Activated naive CD4-positive, alpha-beta T cell treated with anti-CD3 and anti-CD28 coated beads, Interleukin-2, amount 50 U/mL, for 24 hours (primary cell): ENCODE results near the gene CCDC83.
"Not testable (repeated sequence)": the region's sequence is repeated elsewhere in the genome, so short reads cannot be mapped to it uniquely, and the experiment has no call there.

Experiments
- H3K27ac Mint-ChIP-seq: one replicate; pipeline ENCODE4 v1.8.0; 2021; ENCODE audit warnings: mild to moderate bottlenecking, mixed read lengths
- H3K27me3 Mint-ChIP-seq: one replicate; pipeline ENCODE4 v1.8.0; 2021; ENCODE audit warnings: mixed read lengths
- H3K36me3 Mint-ChIP-seq: one replicate; pipeline ENCODE4 v1.8.0; 2021; ENCODE audit warnings: mixed read lengths
- H3K4me1 Mint-ChIP-seq: one replicate; pipeline ENCODE4 v1.8.0; 2021; ENCODE audit warnings: mixed read lengths
- H3K4me3 Mint-ChIP-seq: one replicate; pipeline ENCODE4 v1.8.0; 2021; ENCODE audit warnings: mild to moderate bottlenecking, mixed read lengths
- H3K9me3 Mint-ChIP-seq: one replicate; pipeline ENCODE4 v1.8.0; 2021; ENCODE audit warnings: mixed read lengths

Gene CCDC83

GRCh38 chr11:85826116-85826855 is 28.9 kb upstream of the CCDC83 start:
- H3K9me3 Mint-ChIP-seq = no peaks in the 10 kb centered on the region
- H3K27me3 Mint-ChIP-seq = no peaks in the 10 kb centered on the region
- peak overlapping the region; percentile 12 for H3K4me3 Mint-ChIP-seq
- H3K27ac Mint-ChIP-seq = no peak overlapping the region
- peaks cover 73% of the 10 kb centered on the region for H3K4me1 Mint-ChIP-seq
- peaks cover 2% of the 10 kb centered on the region for H3K36me3 Mint-ChIP-seq

- H3K9me3 Mint-ChIP-seq = no peaks in the 10 kb centered on the region
- peak overlapping the region; percentile 77 for H3K4me3 Mint-ChIP-seq
- H3K27ac Mint-ChIP-seq = peak overlapping the region; percentile 91
- peaks cover 59% of the 10 kb centered on the region for H3K4me1 Mint-ChIP-seq
- H3K36me3 Mint-ChIP-seq = peaks cover 2% of the 10 kb centered on the region
- H3K27me3 Mint-ChIP-seq = no peaks in the 10 kb centered on the region
Measured at GRCh38 chr11:85827748-85828639, 27.2 kb upstream of the CCDC83 start.

- Mint-ChIP-seq H3K9me3 (no peaks in the 10 kb centered on the region), H3K36me3 (peaks cover 2% of the 10 kb centered on the region), H3K27ac (peak overlapping the region; percentile 20), H3K27me3 (no peaks in the 10 kb centered on the region), H3K4me1 (peaks cover 53% of the 10 kb centered on the region), H3K4me3 (no peak overlapping the region)
Measured at GRCh38 chr11:85828640-85828978, 26.6 kb upstream of the CCDC83 start.

- Mint-ChIP-seq H3K27me3 (no peaks in the 10 kb centered on the region), H3K9me3 (no peaks in the 10 kb centered on the region), H3K4me3 (no peak overlapping the region), H3K4me1 (peaks cover 48% of the 10 kb centered on the region), H3K27ac (peak overlapping the region; percentile 51), H3K36me3 (peaks cover 2% of the 10 kb centered on the region)
Measured at GRCh38 chr11:85829172-85829571, 26.0 kb upstream of the CCDC83 start.

- Mint-ChIP-seq H3K36me3 (peaks cover 2% of the 10 kb centered on the region), H3K27ac (no peak overlapping the region), H3K4me1 (peaks cover 30% of the 10 kb centered on the region), H3K9me3 (no peaks in the 10 kb centered on the region), H3K4me3 (no peak overlapping the region), H3K27me3 (no peaks in the 10 kb centered on the region)
Measured at GRCh38 chr11:85831050-85831449, 24.1 kb upstream of the CCDC83 start.

- H3K4me3 Mint-ChIP-seq = no peak overlapping the region
- H3K27me3 Mint-ChIP-seq = no peaks in the 10 kb centered on the region
- no peak overlapping the region for H3K27ac Mint-ChIP-seq
- no peaks in the 10 kb centered on the region for H3K36me3 Mint-ChIP-seq
- no peaks in the 10 kb centered on the region for H3K4me1 Mint-ChIP-seq
- H3K9me3 Mint-ChIP-seq = no peaks in the 10 kb centered on the region
Measured at GRCh38 chr11:85835263-85835662, 19.9 kb upstream of the CCDC83 start.

- Mint-ChIP-seq H3K4me1 (no peaks in the 10 kb centered on the region), H3K36me3 (no peaks in the 10 kb centered on the region), H3K27me3 (no peaks in the 10 kb centered on the region), H3K4me3 (no peak overlapping the region), H3K9me3 (no peaks in the 10 kb centered on the region), H3K27ac (no peak overlapping the region)
Measured at GRCh38 chr11:85835729-85836128, 19.5 kb upstream of the CCDC83 start.

- not testable (repeated sequence) for H3K36me3 Mint-ChIP-seq, H3K4me1 Mint-ChIP-seq, H3K9me3 Mint-ChIP-seq, H3K27ac Mint-ChIP-seq, H3K27me3 Mint-ChIP-seq, H3K4me3 Mint-ChIP-seq
Measured at GRCh38 chr11:85840932-85841331, 14.3 kb upstream of the CCDC83 start.

- no peak overlapping the region for H3K4me3 Mint-ChIP-seq
- no peaks in the 10 kb centered on the region for H3K36me3 Mint-ChIP-seq
- H3K27me3 Mint-ChIP-seq = no peaks in the 10 kb centered on the region
- H3K27ac Mint-ChIP-seq = no peak overlapping the region
- H3K9me3 Mint-ChIP-seq = no peaks in the 10 kb centered on the region
- H3K4me1 Mint-ChIP-seq = no peaks in the 10 kb centered on the region
Measured at GRCh38 chr11:85843929-85844328, 11.3 kb upstream of the CCDC83 start.

- Mint-ChIP-seq H3K27ac (no peak overlapping the region), H3K27me3 (no peaks in the 10 kb centered on the region), H3K36me3 (no peaks in the 10 kb centered on the region), H3K4me3 (no peak overlapping the region), H3K4me1 (no peaks in the 10 kb centered on the region), H3K9me3 (no peaks in the 10 kb centered on the region)
Measured at GRCh38 chr11:85844439-85845123, 10.6 kb upstream of the CCDC83 start.

GRCh38 chr11:85845124-85845631 is 10.0 kb upstream of the CCDC83 start:
- Mint-ChIP-seq H3K27me3 (no peaks in the 10 kb centered on the region), H3K27ac (no peak overlapping the region), H3K36me3 (no peaks in the 10 kb centered on the region), H3K4me1 (no peaks in the 10 kb centered on the region), H3K4me3 (no peak overlapping the region), H3K9me3 (no peaks in the 10 kb centered on the region)

- Mint-ChIP-seq H3K27ac (no peak overlapping the region), H3K4me1 (no peaks in the 10 kb centered on the region), H3K4me3 (no peak overlapping the region), H3K27me3 (no peaks in the 10 kb centered on the region), H3K36me3 (no peaks in the 10 kb centered on the region), H3K9me3 (no peaks in the 10 kb centered on the region)
Measured at GRCh38 chr11:85847436-85847835, 7.7 kb upstream of the CCDC83 start.

GRCh38 chr11:85848006-85848405 is 7.2 kb upstream of the CCDC83 start:
- H3K27me3 Mint-ChIP-seq = no peaks in the 10 kb centered on the region
- H3K9me3 Mint-ChIP-seq = no peaks in the 10 kb centered on the region
- H3K4me3 Mint-ChIP-seq = no peak overlapping the region
- no peaks in the 10 kb centered on the region for H3K4me1 Mint-ChIP-seq
- H3K27ac Mint-ChIP-seq = no peak overlapping the region
- H3K36me3 Mint-ChIP-seq = no peaks in the 10 kb centered on the region

- no peak overlapping the region for H3K4me3 Mint-ChIP-seq
- no peak overlapping the region for H3K27ac Mint-ChIP-seq
- H3K27me3 Mint-ChIP-seq = no peaks in the 10 kb centered on the region
- no peaks in the 10 kb centered on the region for H3K36me3 Mint-ChIP-seq
- no peaks in the 10 kb centered on the region for H3K9me3 Mint-ChIP-seq
- no peaks in the 10 kb centered on the region for H3K4me1 Mint-ChIP-seq
Measured at GRCh38 chr11:85848556-85848955, 6.6 kb upstream of the CCDC83 start.

GRCh38 chr11:85852754-85853153 is 2.4 kb upstream of the CCDC83 start:
- peaks cover 12% of the 10 kb centered on the region for H3K4me1 Mint-ChIP-seq
- H3K27me3 Mint-ChIP-seq, H3K36me3 Mint-ChIP-seq, H3K4me3 Mint-ChIP-seq, H3K27ac Mint-ChIP-seq, H3K9me3 Mint-ChIP-seq: not testable (repeated sequence)

- H3K4me1 Mint-ChIP-seq = peaks cover 12% of the 10 kb centered on the region
- not testable (repeated sequence) for H3K27ac Mint-ChIP-seq, H3K4me3 Mint-ChIP-seq, H3K9me3 Mint-ChIP-seq, H3K36me3 Mint-ChIP-seq, H3K27me3 Mint-ChIP-seq
Measured at GRCh38 chr11:85853541-85853940, 1.6 kb upstream of the CCDC83 start.
